ENCODE measurements around the gene NUP210.
A peak's percentile ranks its signal among the peaks of the same experiment; 100 is the strongest.

The NUP210 gene

DNA sequence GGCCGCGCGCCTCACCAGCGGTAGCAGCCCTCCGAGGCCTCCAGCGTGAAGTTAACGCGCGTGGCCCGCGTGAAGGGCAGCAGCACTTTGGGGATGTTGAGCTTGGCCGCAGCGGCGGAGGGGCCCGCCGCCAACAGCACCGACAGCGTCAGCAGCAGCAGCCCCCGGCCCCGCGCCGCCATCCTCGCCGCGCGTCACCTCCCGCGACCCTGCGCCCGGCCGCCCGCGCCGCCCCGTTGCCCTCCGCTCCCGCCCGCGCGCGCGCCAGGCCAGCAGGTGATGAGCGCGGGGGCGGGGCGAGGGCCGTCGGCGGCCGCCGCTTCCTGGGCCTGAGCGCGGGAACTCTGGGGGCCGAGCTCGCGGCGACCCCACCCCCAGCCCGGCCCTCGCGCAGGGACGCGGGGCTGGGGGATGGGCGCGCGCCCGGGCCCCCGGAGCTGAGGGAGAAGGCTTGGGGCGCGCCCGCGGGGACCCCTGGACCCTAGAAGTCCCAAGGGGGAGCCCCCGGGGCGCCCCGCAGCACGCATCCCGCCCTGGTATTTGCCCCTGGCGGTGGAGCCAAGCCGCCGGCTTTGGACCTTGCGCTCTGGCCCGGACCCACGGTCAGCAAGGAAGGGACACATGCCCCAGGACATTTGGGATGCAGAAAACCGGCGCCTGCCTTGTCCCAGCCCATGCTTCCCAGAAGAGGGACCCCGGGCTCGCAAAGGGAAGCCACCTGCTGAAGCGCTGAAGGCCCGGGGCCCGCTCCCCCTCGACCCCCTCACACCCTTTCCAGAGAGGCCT is at the start of gene NUP210:
Gene NUP210 (minus strand): TSS at position 278 of the 786 bp plus-strand sequence. CDS start 96 bp downstream, at position 182.
- no peaks in the 10 kb centered on the region for H3K27me3 ChIP-seq
- peaks cover 0 to 35% (median 0%) of the 10 kb centered on the region in 11 experiments; a peak in 8 of 22 replicates for H4K20me1 ChIP-seq
- TF ChIP-seq Cebpa-rat (IDR thresholded peaks at IDR 0.05) = no peak
- peaks cover 0 to 5% (median 0%) of the 10 kb centered on the region in 11 experiments; a peak in 5 of 22 replicates for H3K36me3 ChIP-seq
- H3K4me3 ChIP-seq = peak within 1 kb of the TSS; percentile 69 to 90 (median 83)
- H3K4me2 ChIP-seq = peak within 1 kb of the TSS; percentile 91 to 99 (median 97)
- peak within 1 kb of the TSS; percentile 79 to 94 (median 90) for H3K9ac ChIP-seq
- 0 out of 22 replicates have a peak, but pooled peaks cover 0 to 5% (median 0%) of the 10 kb centered on the region in 11 experiments for H3K9me3 ChIP-seq (replicated peaks in 1 of 11)
- H3K27ac ChIP-seq = peak within 1 kb of the TSS; percentile 66 to 98 (median 92)
- H3K4me1 ChIP-seq = peaks cover 54 to 62% (median 56%) of the 10 kb centered on the region in 10 experiments

DNA sequence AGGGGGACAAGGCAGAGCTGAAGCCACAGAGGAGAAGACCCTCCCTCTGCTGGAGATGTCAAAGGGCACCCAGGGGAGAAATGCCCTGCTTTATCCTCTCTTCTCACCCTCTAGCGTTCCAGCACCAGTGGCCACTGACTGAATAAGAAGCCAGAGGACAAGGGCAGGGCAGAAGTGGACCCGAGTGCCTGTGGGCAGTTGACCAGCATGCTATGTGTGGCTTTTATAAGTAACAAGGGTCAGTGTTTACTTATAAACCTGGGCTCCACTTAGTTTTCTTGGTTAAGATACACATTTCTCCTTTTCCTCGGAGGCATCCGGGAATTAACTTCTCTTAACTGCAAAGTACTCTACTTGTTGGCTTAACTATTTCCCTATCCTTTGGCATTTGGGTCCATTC is 46.7 kb upstream of the NUP210 start:
- no peak overlapping the region for H3K4me2 ChIP-seq
- no peak for TF ChIP-seq Cebpa-rat (IDR thresholded peaks at IDR 0.05)
- no peaks in the 10 kb centered on the region for H4K20me1 ChIP-seq
- H3K27me3 ChIP-seq = no peaks in the 10 kb centered on the region
- no peak overlapping the region for H3K9ac ChIP-seq
- H3K27ac ChIP-seq = no peak overlapping the region
- H3K36me3 ChIP-seq = no peaks in the 10 kb centered on the region
- H3K4me1 ChIP-seq = peaks cover 0 to 35% (median 17%) of the 10 kb centered on the region in 10 experiments; a peak in 16 of 20 replicates
- no peak overlapping the region for H3K4me3 ChIP-seq
- H3K9me3 ChIP-seq (replicated peaks in 1 of 11) = no peaks in the 10 kb centered on the region

DNA sequence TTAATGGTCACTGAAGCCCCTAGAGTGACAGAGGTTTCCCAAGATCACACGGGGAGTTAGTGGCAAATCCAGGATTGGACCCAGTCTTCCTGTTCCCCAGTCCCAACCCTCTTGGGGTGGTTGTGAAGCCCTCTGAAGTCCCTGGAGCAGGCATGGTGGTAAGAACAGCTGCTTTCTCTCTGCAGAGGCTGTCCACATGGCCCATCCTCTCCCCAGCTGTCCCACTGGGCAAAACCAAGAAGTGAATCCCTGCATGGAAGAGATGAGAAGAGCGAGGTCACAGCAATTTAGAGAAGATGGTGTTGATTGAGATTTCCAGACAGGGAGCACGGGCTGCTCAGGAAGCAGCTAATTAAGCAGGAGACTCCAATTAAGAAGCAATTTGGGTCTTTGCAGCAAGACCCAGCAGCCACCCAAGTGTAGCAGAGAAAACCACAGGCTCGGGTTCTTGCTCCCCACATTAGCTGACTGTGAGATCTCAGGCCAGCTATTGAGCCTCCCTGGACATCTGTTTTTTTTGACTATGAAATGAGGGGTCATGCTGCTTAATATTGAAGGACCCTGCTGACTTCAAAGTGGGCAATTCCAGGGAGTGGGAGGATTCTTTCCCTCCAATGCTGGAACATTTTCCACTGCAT is 45.2 kb upstream of the NUP210 start:
- TF ChIP-seq Cebpa-rat (IDR thresholded peaks at IDR 0.05) = no peak
- Histone ChIP-seq H3K27ac (no peak overlapping the region), H3K36me3 (no peaks in the 10 kb centered on the region)

DNA sequence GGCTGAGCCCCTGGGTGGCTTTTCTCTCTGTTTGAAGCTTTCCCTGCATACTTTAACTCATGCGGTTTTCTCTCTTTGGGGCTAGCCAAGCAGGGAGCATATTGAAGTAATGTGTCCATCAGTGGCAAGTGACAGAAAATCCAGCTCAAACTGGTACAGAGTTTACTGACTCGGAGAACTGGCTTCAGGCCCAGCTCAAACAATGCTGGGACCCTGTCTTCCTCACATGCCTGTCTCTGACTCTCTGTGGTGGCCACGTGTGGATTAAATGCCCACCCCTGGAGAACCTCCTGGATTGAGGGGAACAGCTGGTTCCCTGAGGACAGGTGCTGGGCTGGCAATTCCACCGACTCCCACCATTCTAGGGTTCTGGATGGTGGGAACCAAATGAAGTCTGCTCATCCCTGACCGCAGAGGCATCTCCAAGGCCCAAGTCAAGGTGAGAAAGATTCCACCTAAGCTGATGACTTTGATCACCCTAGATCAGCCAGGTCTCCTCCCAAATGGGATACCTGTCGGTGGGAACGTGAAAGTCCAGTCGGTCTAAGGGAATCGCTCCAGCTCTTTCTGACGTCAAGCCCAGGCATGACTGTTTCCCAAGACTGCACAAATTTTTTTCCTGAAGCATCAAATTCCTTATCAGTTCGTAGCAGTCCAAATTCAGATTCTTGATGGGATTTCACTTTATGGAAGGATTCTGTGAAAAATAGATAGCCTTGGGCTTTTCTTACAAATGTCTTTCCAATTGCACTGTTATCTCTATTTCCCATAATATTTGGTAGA is 43.7 kb upstream of the NUP210 start:
- no peak overlapping the region for H3K9ac ChIP-seq
- H3K36me3 ChIP-seq = no peaks in the 10 kb centered on the region
- H3K27me3 ChIP-seq = no peaks in the 10 kb centered on the region
- no peak for TF ChIP-seq Cebpa-rat (IDR thresholded peaks at IDR 0.05)
- peaks cover 0 to 38% (median 18%) of the 10 kb centered on the region in 10 experiments; a peak in 16 of 20 replicates for H3K4me1 ChIP-seq
- no peaks in the 10 kb centered on the region for H4K20me1 ChIP-seq
- no peaks in the 10 kb centered on the region for H3K9me3 ChIP-seq (replicated peaks in 1 of 11)
- no peak overlapping the region for H3K4me3 ChIP-seq
- no peak overlapping the region for H3K4me2 ChIP-seq
- no peak overlapping the region for H3K27ac ChIP-seq

More for the DNA sequence above, 45.2 kb upstream of the NUP210 start:
- Histone ChIP-seq H3K9ac (0 out of 22 replicates have a peak overlapping the region, but pooled peaks of 2 of the 11 experiments have one; percentile 12 to 21), H3K4me3 (no peak overlapping the region), H3K27me3 (no peaks in the 10 kb centered on the region), H3K4me2 (peak overlapping the region in 9 of 11 experiments; percentile 13 to 73 (median 64); a peak in 16 of 22 replicates), H4K20me1 (no peaks in the 10 kb centered on the region), H3K4me1 (peaks cover 0 to 35% (median 17%) of the 10 kb centered on the region in 10 experiments; a peak in 16 of 20 replicates), H3K9me3 (replicated peaks in 1 of 11) (no peaks in the 10 kb centered on the region)

DNA sequence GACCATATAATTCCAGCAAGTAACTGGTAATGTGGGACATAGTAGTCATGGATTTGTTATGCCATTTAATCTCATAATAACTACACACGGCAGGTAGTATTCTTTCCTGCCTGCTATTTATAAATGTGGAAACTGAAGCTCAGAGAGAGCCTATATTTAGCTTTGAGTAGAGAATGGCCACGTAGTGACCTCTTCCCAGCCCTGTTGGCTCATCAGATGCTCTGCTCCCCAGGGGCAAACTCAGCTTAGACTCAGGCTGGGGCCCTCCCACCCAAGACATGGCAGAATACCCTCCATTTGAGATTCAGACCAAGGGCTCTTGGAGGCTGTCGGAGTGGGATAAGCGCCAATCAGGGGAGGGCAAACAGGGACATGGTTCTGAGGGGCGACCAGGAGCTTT is 42.7 kb upstream of the NUP210 start:
- no peak for TF ChIP-seq Cebpa-rat (IDR thresholded peaks at IDR 0.05)
- Histone ChIP-seq H3K9ac (no peak overlapping the region), H3K27me3 (no peaks in the 10 kb centered on the region), H3K4me2 (no peak overlapping the region), H3K9me3 (replicated peaks in 1 of 11) (no peaks in the 10 kb centered on the region), H3K36me3 (no peaks in the 10 kb centered on the region), H3K4me3 (no peak overlapping the region), H4K20me1 (no peaks in the 10 kb centered on the region), H3K4me1 (peaks cover 0 to 38% (median 18%) of the 10 kb centered on the region in 10 experiments; a peak in 16 of 20 replicates), H3K27ac (no peak overlapping the region)

DNA sequence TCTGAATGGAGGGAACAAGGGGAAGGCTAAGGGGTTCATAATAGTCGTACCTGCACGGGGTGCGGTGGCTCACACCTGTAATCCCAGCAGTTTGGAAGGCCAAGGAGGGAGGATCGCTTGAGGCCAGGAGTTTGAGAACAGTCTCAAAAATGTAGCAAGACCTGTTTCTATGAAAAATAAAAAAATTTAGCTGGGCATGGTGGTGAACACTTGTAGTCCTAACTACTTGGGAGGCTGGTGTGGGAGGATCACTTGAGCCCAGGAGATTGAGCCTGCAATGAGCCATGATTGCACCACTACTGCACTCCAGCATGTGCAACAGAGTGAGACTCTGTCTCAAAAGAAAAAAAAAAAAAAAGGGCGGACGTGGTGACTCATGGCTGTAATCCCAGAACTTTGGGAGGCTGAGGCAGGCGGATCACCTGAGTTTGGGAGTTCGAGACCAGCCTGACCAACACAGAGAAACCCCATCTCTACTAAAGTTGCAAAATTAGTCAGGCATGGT is 42.1 kb upstream of the NUP210 start:
- no peaks in the 10 kb centered on the region for H4K20me1 ChIP-seq
- H3K9ac ChIP-seq = no peak overlapping the region
- no peaks in the 10 kb centered on the region for H3K36me3 ChIP-seq
- 0 out of 22 replicates have a peak, but pooled peaks of 1 of the 11 experiments have one; percentile 18 for TF ChIP-seq Cebpa-rat (IDR thresholded peaks at IDR 0.05)
- H3K27ac ChIP-seq = no peak overlapping the region
- H3K9me3 ChIP-seq (replicated peaks in 1 of 11) = no peaks in the 10 kb centered on the region
- peaks cover 0 to 38% (median 18%) of the 10 kb centered on the region in 10 experiments; a peak in 16 of 20 replicates for H3K4me1 ChIP-seq
- H3K4me3 ChIP-seq = no peak overlapping the region
- no peak overlapping the region for H3K4me2 ChIP-seq
- H3K27me3 ChIP-seq = no peaks in the 10 kb centered on the region

DNA sequence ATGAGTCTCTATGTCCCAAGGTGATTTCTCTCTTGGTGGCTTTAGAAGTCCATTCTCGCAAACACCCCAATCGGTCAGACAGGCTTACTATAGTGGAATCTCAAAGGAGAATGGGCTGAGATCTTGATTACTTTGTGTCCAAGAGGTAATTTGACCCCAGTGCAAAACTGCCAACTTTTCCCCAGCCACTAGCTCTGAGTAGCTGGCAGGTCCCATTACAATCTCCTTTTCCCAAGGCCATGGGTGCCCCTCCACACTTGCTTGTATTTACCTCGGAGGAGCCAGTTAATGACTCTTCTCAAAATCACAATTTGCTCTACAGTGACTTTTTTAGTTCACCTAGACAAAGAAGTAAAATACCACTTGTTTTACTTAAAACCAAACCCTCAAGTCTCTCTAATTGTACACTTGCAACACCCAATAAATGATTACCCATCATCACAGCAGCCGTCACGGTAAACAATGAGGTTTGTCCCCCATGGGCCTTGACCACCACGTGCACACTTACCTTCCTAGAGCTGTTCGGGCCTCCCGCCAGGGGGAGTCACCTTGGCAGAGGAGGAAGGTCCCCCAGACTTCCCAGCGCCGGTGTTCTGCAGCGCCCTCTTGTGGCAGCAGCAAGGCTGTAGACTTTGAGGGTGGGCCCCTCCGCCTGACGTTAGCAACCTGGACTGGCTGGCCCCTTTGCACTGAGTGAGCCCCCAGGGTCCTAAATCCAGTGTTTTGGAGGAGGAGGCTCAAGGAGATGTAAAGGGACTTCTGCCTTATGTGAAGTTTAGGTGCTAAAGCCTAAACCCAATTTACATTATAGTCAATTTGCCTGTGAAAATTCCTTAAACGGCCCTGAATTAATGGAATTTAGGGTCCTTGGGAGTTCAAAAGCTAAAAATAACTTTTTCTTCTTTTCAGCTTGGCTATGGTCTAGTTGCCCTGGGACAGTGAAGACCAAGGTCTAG is 41.3 kb upstream of the NUP210 start:
- Histone ChIP-seq H3K4me2 (no peak overlapping the region; a peak in 1 of 22 replicates), H4K20me1 (no peaks in the 10 kb centered on the region), H3K4me1 (peaks cover 0 to 38% (median 18%) of the 10 kb centered on the region in 10 experiments; a peak in 16 of 20 replicates), H3K9ac (no peak overlapping the region), H3K9me3 (replicated peaks in 1 of 11) (no peaks in the 10 kb centered on the region), H3K27me3 (no peaks in the 10 kb centered on the region), H3K27ac (no peak overlapping the region), H3K4me3 (no peak overlapping the region), H3K36me3 (no peaks in the 10 kb centered on the region)
- TF ChIP-seq Cebpa-rat (IDR thresholded peaks at IDR 0.05) = no peak

DNA sequence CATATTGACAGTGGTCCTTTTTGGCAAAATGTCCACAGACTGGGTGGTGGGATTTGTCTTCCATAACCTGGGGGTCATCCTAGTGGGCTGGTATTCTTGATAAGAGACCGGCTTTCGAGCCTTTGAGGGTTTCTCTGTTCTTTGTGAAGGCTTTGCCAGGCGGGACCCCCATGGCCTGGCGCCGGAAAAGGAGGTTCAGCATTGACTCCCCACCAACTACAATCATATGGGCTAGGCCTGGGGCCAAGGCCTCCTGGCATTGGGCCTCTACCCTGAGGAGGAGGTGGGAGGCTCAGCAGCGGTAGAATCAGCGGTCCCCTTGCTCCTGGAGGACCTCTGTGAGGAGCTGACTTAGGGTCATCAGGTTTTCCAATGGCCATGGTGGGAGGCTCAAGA is 40.2 kb upstream of the NUP210 start:
- Histone ChIP-seq H3K27ac (no peak overlapping the region), H3K4me3 (no peak overlapping the region), H3K4me1 (peaks cover 0 to 29% (median 9%) of the 10 kb centered on the region in 10 experiments; a peak in 16 of 20 replicates), H4K20me1 (no peaks in the 10 kb centered on the region), H3K9me3 (replicated peaks in 1 of 11) (no peaks in the 10 kb centered on the region), H3K36me3 (no peaks in the 10 kb centered on the region), H3K27me3 (no peaks in the 10 kb centered on the region), H3K4me2 (peak overlapping the region in 2 of 11 experiments; percentile 16 to 44; a peak in 1 of 22 replicates), H3K9ac (no peak overlapping the region)
- no peak for TF ChIP-seq Cebpa-rat (IDR thresholded peaks at IDR 0.05)

Data from BLaER1 treated with 17β-estradiol and CSF1 and Interleukin-3, amounts not matched to agents 10 nM and 100 nM (cell line).